HFFc6 (cell line): Measurements from ENCODE around the gene GCNT2. TPM values are rescaled to one million over a fixed set of nuclear protein-coding genes. Genes with fewer than 3 reads are reported as not detected.
"Not testable (repeated sequence)": the region's sequence is repeated elsewhere in the genome, so short reads cannot be mapped to it uniquely, and the experiment has no call there.

ENCODE experiments used
- DNase-seq: peaks from one replicate; pipeline ENCODE4 v3.0.0-alpha.2; 2018
- H3K27ac Mint-ChIP-seq: 2 replicates; pipeline ENCODE4 v1.8.0; 2020; ENCODE audit warnings: mild to moderate bottlenecking, mixed read lengths
- H3K27me3 Mint-ChIP-seq: 2 replicates; pipeline ENCODE4 v1.8.0; 2021; ENCODE audit warnings: mild to moderate bottlenecking, moderate library complexity, mixed read lengths; ENCODE audit not compliant: insufficient read depth
- H3K36me3 Mint-ChIP-seq: 2 replicates; pipeline ENCODE4 v1.8.0; 2021; ENCODE audit warnings: low read depth, mixed read lengths
- H3K4me1 Mint-ChIP-seq: 2 replicates; pipeline ENCODE4 v1.8.0; 2020; ENCODE audit warnings: low read depth, mixed read lengths
- H3K4me3 Mint-ChIP-seq: 2 replicates; pipeline ENCODE4 v1.8.0; 2020; ENCODE audit warnings: mild to moderate bottlenecking, moderate library complexity, mixed read lengths
- H3K9me3 Mint-ChIP-seq: 2 replicates; pipeline ENCODE4 v1.8.0; 2020; ENCODE audit warnings: mild to moderate bottlenecking, mixed read lengths
- total RNA-seq, 6 experiments: library from RNA; stranded (reverse); fragmentation: NEBNext Ultra II Directional; extraction: Animal tissue kit (Norgen Biotek cat#: 25700); gene quantifications; 2 replicates in 1 of 6; 3 replicates in 5 of 6; pipeline ENCODE4 v1.2.3, GENCODE V29; 2021
- TF ChIP-seq, protein P1 (sequence below): fragments of 200-600 bp; sonication (generic); IDR thresholded peaks from 2 replicates; pipeline ENCODE4 v1.5.0; 2021; ENCODE audit warnings: antibody characterized with exemption, mild to moderate bottlenecking

Gene GCNT2
- total RNA-seq, 6 experiments from 2014 or later = 0.14 to 7.1 (median 5.7) TPM

DNA sequence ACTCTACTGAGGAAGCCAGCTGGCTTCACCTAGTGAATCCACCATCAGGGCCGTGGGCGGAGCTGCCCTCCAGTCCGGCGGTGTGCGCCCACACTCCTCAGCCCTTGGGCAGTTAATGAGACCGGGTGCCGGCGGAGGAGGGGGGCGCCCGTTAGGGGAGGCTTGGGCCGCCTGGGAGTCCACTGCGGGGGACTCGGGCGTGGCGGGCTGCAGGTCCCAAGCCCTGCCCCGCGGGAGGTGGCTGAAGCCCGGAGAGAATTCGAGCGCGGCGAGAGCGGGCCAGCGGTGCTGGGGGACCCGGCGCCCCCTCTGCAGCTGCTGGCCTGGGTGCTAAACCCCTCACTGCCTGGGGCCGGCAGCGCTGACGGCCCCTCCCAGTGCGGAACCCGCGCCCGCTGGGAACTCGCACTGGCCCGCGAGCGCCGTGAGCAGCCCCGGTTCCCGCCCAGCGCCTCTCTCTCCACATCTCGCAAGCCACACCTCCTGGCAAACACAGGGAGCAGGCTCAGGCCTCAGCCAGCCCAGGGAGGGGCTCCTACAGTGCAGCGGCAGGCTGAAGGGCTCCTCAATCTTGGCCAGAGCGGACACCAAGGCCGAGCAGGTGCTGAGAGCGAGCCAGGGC, 38.4 kb upstream of the GCNT2 start:
- TF ChIP-seq, protein P1, sequence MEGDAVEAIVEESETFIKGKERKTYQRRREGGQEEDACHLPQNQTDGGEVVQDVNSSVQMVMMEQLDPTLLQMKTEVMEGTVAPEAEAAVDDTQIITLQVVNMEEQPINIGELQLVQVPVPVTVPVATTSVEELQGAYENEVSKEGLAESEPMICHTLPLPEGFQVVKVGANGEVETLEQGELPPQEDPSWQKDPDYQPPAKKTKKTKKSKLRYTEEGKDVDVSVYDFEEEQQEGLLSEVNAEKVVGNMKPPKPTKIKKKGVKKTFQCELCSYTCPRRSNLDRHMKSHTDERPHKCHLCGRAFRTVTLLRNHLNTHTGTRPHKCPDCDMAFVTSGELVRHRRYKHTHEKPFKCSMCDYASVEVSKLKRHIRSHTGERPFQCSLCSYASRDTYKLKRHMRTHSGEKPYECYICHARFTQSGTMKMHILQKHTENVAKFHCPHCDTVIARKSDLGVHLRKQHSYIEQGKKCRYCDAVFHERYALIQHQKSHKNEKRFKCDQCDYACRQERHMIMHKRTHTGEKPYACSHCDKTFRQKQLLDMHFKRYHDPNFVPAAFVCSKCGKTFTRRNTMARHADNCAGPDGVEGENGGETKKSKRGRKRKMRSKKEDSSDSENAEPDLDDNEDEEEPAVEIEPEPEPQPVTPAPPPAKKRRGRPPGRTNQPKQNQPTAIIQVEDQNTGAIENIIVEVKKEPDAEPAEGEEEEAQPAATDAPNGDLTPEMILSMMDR = no peak
- H3K4me3 Mint-ChIP-seq = no peak overlapping the region
- DNase-seq = no peak
- H3K36me3 Mint-ChIP-seq = peaks cover 11% of the 10 kb centered on the region
- H3K4me1 Mint-ChIP-seq = peaks cover 24% of the 10 kb centered on the region
- H3K27me3 Mint-ChIP-seq = peaks cover 3% of the 10 kb centered on the region
- H3K9me3 Mint-ChIP-seq = peaks cover 11% of the 10 kb centered on the region
- H3K27ac Mint-ChIP-seq = no peak overlapping the region

DNA sequence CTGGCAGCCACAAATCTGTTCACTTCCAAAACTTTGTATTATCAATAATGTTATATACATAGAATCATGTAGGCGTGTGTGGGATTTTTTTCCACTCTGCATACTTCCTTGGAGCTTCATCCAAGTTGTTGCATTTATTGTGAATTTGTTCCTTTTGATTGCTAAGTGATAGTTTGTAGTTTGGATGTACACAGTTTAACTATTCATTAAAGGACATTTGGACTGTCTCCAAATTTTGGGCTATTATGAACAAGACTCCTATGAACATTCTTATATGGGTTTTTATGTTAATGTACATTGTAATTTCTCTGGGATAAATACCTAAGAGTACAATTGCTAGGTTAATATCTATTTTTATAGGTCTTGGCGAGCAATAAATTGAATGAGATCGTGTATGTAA, 36.2 kb upstream of the GCNT2 start:
- DNase-seq = no peak
- Mint-ChIP-seq H3K9me3 (peaks cover 19% of the 10 kb centered on the region), H3K4me1 (peaks cover 24% of the 10 kb centered on the region), H3K27me3 (peaks cover 6% of the 10 kb centered on the region), H3K27ac (no peak overlapping the region), H3K4me3 (no peak overlapping the region), H3K36me3 (peaks cover 11% of the 10 kb centered on the region)
- TF ChIP-seq, protein P1 = no peak

DNA sequence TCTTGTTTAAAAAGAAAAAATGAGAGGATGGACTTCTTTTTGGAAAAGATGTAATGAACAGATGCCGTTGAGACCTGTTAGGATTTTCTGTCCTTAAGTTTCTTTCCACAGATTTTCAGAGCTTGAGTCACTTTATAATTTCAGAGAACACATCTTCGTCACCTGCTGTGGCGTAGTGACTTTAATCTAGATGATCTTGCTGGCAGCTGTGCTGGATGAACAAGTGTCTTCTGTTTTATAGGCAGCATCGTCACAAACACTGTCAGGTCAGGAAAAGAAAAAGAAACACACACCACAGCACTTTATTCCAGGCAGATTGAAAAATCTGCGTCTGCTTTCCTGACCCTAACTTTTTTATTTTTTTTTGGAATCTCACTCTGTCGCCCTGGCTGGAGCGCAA, 35.7 kb upstream of the GCNT2 start:
- TF ChIP-seq, protein P1 = no peak
- Mint-ChIP-seq H3K27me3 (peaks cover 7% of the 10 kb centered on the region), H3K4me3 (no peak overlapping the region), H3K27ac (no peak overlapping the region), H3K36me3 (peaks cover 11% of the 10 kb centered on the region), H3K9me3 (peaks cover 19% of the 10 kb centered on the region), H3K4me1 (peaks cover 21% of the 10 kb centered on the region)
- no peak for DNase-seq

DNA sequence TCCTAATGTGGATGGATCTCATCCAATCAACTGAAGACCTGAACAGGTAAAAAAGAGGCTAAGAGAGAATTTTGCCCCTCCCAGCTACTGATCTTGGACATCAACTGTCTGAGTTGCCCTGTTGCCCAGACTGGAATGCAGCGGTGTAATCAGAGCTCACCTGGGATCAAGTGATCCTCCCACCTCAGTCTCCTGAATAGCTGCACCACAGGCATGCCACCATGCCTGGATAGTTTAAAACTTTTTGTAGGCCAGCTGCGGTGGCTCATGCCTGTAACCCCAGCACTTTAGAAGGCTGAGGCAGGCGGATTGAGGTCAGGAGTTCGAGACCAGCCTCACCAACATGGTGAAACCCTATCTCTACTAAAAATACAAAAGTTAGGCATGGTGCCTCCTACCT, 34.9 kb upstream of the GCNT2 start:
- H3K9me3 Mint-ChIP-seq = peaks cover 22% of the 10 kb centered on the region
- peaks cover 12% of the 10 kb centered on the region for H3K27me3 Mint-ChIP-seq
- no peak overlapping the region for H3K27ac Mint-ChIP-seq
- peaks cover 13% of the 10 kb centered on the region for H3K4me1 Mint-ChIP-seq
- TF ChIP-seq, protein P1 = no peak
- H3K4me3 Mint-ChIP-seq = no peak overlapping the region; the same call in 1 of the 2 replicates
- H3K36me3 Mint-ChIP-seq = peaks cover 11% of the 10 kb centered on the region
- no peak for DNase-seq

DNA sequence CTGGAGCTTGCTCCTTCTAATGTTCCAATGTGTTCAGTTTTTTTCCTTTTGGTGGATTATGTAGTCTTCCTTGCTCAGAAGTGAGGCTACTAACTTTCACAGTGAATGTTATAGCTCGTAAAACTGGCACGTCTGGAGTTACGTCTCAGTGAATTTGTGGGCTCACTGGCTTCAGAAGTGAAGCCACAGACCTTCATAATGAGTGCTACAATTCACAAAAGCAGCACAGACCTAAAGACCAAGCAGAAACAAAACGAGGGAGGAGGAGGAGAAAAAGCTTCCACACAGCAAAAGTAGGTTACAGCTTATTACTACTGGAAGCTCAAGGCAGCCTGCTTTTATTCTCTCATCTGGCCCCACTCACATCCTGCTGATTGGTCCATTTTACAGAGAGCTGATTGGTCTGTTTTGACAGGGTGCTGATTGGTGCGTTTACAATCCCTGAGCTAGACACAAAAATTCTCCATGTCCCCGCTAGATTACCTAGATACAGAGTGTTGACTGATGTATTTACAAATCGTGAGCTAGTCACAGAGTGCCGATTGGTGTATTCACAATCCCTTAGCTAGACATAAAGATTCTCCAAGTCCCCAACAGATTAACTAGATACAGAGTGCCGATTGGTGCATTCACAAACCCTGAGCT, 34.1 kb upstream of the GCNT2 start:
- H3K27me3 Mint-ChIP-seq = peaks cover 13% of the 10 kb centered on the region
- H3K4me3 Mint-ChIP-seq = peak overlapping the region; percentile 73; the same call in 1 of the 2 replicates
- peaks cover 23% of the 10 kb centered on the region for H3K9me3 Mint-ChIP-seq
- not testable (repeated sequence) for DNase-seq, H3K4me1 Mint-ChIP-seq, H3K27ac Mint-ChIP-seq
- peaks cover 13% of the 10 kb centered on the region for H3K36me3 Mint-ChIP-seq

DNA sequence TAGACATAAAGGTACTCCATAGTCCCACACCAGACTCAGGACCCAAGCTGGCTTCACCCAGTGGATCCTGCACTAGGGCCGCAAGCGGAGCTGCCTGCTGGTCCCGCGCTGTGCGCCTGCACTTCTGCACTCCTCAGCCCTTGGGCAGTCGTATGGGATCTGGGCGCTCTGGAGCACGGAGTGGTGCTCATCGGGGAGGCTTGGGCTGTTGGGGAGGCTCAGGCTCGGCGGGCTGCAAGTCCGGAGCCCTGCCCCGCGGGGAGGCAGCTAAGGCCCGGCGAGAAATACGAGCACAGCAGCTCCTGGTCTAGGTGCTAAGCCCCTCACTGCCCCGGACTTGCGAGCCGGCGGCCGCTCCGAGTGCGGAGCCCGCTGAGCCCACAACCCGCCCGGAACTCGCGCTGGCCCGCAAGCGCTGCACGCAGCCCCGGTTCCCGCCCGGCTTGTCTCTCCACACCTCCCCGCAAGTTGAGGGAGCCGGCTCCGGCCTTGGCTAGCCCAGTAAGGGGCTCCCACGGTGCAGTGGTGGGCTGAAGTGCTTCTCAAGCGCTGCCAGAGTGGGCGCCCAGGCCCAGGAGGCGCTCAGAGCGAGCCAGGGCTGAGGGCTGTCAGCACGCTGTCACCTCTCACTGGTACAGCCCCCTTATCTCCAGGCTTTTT, 33.4 kb upstream of the GCNT2 start:
- no peak overlapping the region for H3K4me3 Mint-ChIP-seq
- no peak for DNase-seq
- peaks cover 22% of the 10 kb centered on the region for H3K9me3 Mint-ChIP-seq
- peaks cover 10% of the 10 kb centered on the region; the same call in 1 of the 2 replicates for H3K36me3 Mint-ChIP-seq
- H3K27ac Mint-ChIP-seq = no peak overlapping the region
- TF ChIP-seq, protein P1 = no peak
- H3K4me1 Mint-ChIP-seq = peaks cover 5% of the 10 kb centered on the region; the same call in 1 of the 2 replicates
- peaks cover 13% of the 10 kb centered on the region for H3K27me3 Mint-ChIP-seq
